Lower lobe of right lung (tissue), 2 donors: ENCODE results near the gene GOLGB1. TPM values are rescaled to one million over a fixed set of nuclear protein-coding genes. Genes with fewer than 3 reads are reported as not detected.

ENCODE experiments used
- ATAC-seq, 2 donors: fragments of 200-7000 bp; cut with Tn5 transposase; one replicate each; pipeline ENCODE4 v1.9.1; 2020 to 2022; ENCODE audit warnings: mild to moderate bottlenecking in 2 of 2, moderate library complexity in 2 of 2
- DNase-seq: peaks from one replicate; pipeline ENCODE4 v3.0.0-alpha.2; 2020
- H3K27ac ChIP-seq: fragments of 200-600 bp; one replicate; pipeline ENCODE4 v1.8.0; 2022
- H3K27me3 ChIP-seq: fragments of 200-600 bp; one replicate; pipeline ENCODE4 v1.8.0; 2022; ENCODE audit warnings: low read depth
- H3K36me3 ChIP-seq: fragments of 200-600 bp; one replicate; pipeline ENCODE4 v1.8.0; 2022; ENCODE audit warnings: mild to moderate bottlenecking
- H3K4me1 ChIP-seq: fragments of 200-600 bp; one replicate; pipeline ENCODE4 v1.8.0; 2022
- H3K4me3 ChIP-seq: fragments of 200-600 bp; one replicate; pipeline ENCODE4 v1.8.0; 2022; ENCODE audit warnings: mild to moderate bottlenecking
- H3K9me3 ChIP-seq: fragments of 200-600 bp; one replicate; pipeline ENCODE4 v1.8.0; 2022
- CTCF ChIP-seq: fragments of 200-600 bp; IDR thresholded peaks from one replicate; pipeline ENCODE4 v1.8.0; 2022; ENCODE audit warnings: antibody characterized with exemption, mild to moderate bottlenecking
- intact Hi-C: fragments of 100-400 bp; cut with DNase I; formaldehyde crosslinking; loops from one replicate; pipeline ENCODE4 v1.11.0; 2022
- total RNA-seq: library from RNA; stranded (reverse); fragmentation: NEBNext Ultra II Directional; extraction: Animal tissue kit (Norgen Biotek cat#: 25700); gene quantifications from one replicate; pipeline ENCODE4 v1.2.1, GENCODE V29; 2021
- donor health status: DM: no; HTN: yes; CAD: no; lungs with severe emphysema.

The GOLGB1 gene
- total RNA-seq, 1 donor from 2014 or later: 55.4 TPM

- Histone ChIP-seq H3K4me3 (no peak overlapping the region), H3K9me3 (no peaks in the 10 kb centered on the region), H3K27me3 (no peaks in the 10 kb centered on the region), H3K4me1 (no peaks in the 10 kb centered on the region), H3K27ac (no peak overlapping the region), H3K36me3 (peaks cover 34% of the 10 kb centered on the region)
- intact Hi-C loops: no loop called here
- ATAC-seq (no peak), DNase-seq (no peak)
- no peak for TF ChIP-seq CTCF
These were observed 106.8 kb downstream of the GOLGB1 start for GRCh38 chr3:121642601-121643314.

- Histone ChIP-seq H3K4me1 (no peaks in the 10 kb centered on the region), H3K9me3 (no peaks in the 10 kb centered on the region), H3K36me3 (peaks cover 38% of the 10 kb centered on the region), H3K4me3 (no peak overlapping the region), H3K27ac (no peak overlapping the region), H3K27me3 (no peaks in the 10 kb centered on the region)
- intact Hi-C loops: no loop called here
- TF ChIP-seq CTCF: no peak
- ATAC-seq: no peak
- no peak for DNase-seq
These were observed 108.4 kb downstream of the GOLGB1 start for GRCh38 chr3:121641127-121641526.

GRCh38 chr3:121637922-121638321 lies 111.6 kb downstream of the GOLGB1 start:
- ATAC-seq: no peak
- H3K36me3 ChIP-seq: peaks cover 41% of the 10 kb centered on the region
- no peak for TF ChIP-seq CTCF
- H3K4me1 ChIP-seq: no peaks in the 10 kb centered on the region
- no peak overlapping the region for H3K27ac ChIP-seq
- intact Hi-C loops: no loop called here
- DNase-seq: no peak
- H3K9me3 ChIP-seq: no peaks in the 10 kb centered on the region
- H3K27me3 ChIP-seq: no peaks in the 10 kb centered on the region
- no peak overlapping the region for H3K4me3 ChIP-seq

GRCh38 chr3:121630355-121630754 lies 119.2 kb downstream of the GOLGB1 start:
- Histone ChIP-seq H3K4me1 (no peaks in the 10 kb centered on the region), H3K9me3 (no peaks in the 10 kb centered on the region), H3K36me3 (peaks cover 26% of the 10 kb centered on the region), H3K27me3 (no peaks in the 10 kb centered on the region), H3K4me3 (no peak overlapping the region), H3K27ac (no peak overlapping the region)
- no peak for TF ChIP-seq CTCF
- no peak for ATAC-seq
- no peak for DNase-seq
- intact Hi-C loops: no loop called here

GRCh38 chr3:121629601-121630000 lies 119.9 kb downstream of the GOLGB1 start:
- Histone ChIP-seq H3K36me3 (peaks cover 25% of the 10 kb centered on the region), H3K27me3 (no peaks in the 10 kb centered on the region), H3K4me3 (no peak overlapping the region), H3K9me3 (no peaks in the 10 kb centered on the region), H3K4me1 (no peaks in the 10 kb centered on the region), H3K27ac (no peak overlapping the region)
- DNase-seq (no peak), ATAC-seq (no peak)
- no peak for TF ChIP-seq CTCF
- intact Hi-C loops: no loop called here
